T-helper 1 cell treated with Interleukin-12 subunit alpha and Interleukin-12 subunit beta and Interleukin-4 antibody, amounts not matched to agents 30 ng/mL and 1 ng/mL, for 36 hours (primary cell): ENCODE data around the gene CHRNA1. TPM values are rescaled to one million over a fixed set of nuclear protein-coding genes. Genes with fewer than 3 reads are reported as not detected.
"Not testable (repeated sequence)": the region's sequence is repeated elsewhere in the genome, so short reads cannot be mapped to it uniquely, and the experiment has no call there.

ENCODE experiments used
- intact Hi-C: fragments of 100-400 bp; cut with micrococcal nuclease; formaldehyde crosslinking; loops from one replicate; pipeline ENCODE4 v1.15.1; 2024
- total RNA-seq: library from RNA; stranded (reverse); gene quantifications from 2 replicates; pipeline ENCODE4 v1.2.3, GENCODE V29; 2022

Gene CHRNA1
- total RNA-seq, 1 donor from 2014 or later, result not detected

- intact Hi-C loops, result no loop called here
Measured at GRCh38 chr2:174719016-174719415, 45.3 kb downstream of the CHRNA1 start.

- intact Hi-C loops, result no loop called here
Measured at GRCh38 chr2:174718591-174718990, 45.7 kb downstream of the CHRNA1 start.

GRCh38 chr2:174717916-174718315, 46.4 kb downstream of the CHRNA1 start:
- intact Hi-C loops, result loop anchor here (1.0 to 2.0 kb wide), 3 partner anchors 13 to 31 kb away; no protein-coding TSS in a partner anchor

- intact Hi-C loops, result loop anchor here (1.0 to 2.0 kb wide), 3 partner anchors 14 to 32 kb away; no protein-coding TSS in a partner anchor
Measured at GRCh38 chr2:174717273-174717672, 47.0 kb downstream of the CHRNA1 start.

GRCh38 chr2:174716785-174717184, 47.5 kb downstream of the CHRNA1 start:
- intact Hi-C loops, result loop anchor here (1.0 to 2.0 kb wide), 3 partner anchors 14 to 33 kb away; no protein-coding TSS in a partner anchor

- intact Hi-C loops, result no loop called here
Measured at GRCh38 chr2:174713686-174714085, 50.6 kb downstream of the CHRNA1 start.

- intact Hi-C loops, result no loop called here
Measured at GRCh38 chr2:174711206-174711605, 53.1 kb downstream of the CHRNA1 start.

- intact Hi-C loops, result not testable (repeated sequence)
Measured at GRCh38 chr2:174709416-174710004, 54.8 kb downstream of the CHRNA1 start.

- intact Hi-C loops, result no loop called here
Measured at GRCh38 chr2:174708713-174709112, 55.6 kb downstream of the CHRNA1 start.

GRCh38 chr2:174705321-174705720, 59.0 kb downstream of the CHRNA1 start:
- intact Hi-C loops, result no loop called here

GRCh38 chr2:174704642-174705041, 59.6 kb downstream of the CHRNA1 start:
- intact Hi-C loops, result loop anchor here (5.0 kb wide), 1 partner anchor 198 kb away; no protein-coding TSS in a partner anchor

- intact Hi-C loops, result loop anchor here (5.0 kb wide), 1 partner anchor 198 kb away; no protein-coding TSS in a partner anchor
Measured at GRCh38 chr2:174704061-174704460, 60.2 kb downstream of the CHRNA1 start.

- intact Hi-C loops, result loop anchor here (5.0 kb wide), 1 partner anchor 199 kb away; no protein-coding TSS in a partner anchor
Measured at GRCh38 chr2:174703430-174703829, 60.8 kb downstream of the CHRNA1 start.

GRCh38 chr2:174702541-174702940, 61.7 kb downstream of the CHRNA1 start:
- intact Hi-C loops, result loop anchor here (5.0 kb wide), 1 partner anchor 200 kb away; no protein-coding TSS in a partner anchor

GRCh38 chr2:174699993-174700766, 64.1 kb downstream of the CHRNA1 start:
- intact Hi-C loops, result loop anchor here (1.0 to 5.0 kb wide), 11 partner anchors 17 to 582 kb away; partner anchors contain the start of gene ATP5MC3

Other genes starting within 250 kb of the CHRNA1 start
- 587 and 588 TPM in 2 replicates for gene WIPF1, start 166.7 kb downstream of the CHRNA1 start, total RNA-seq
- 1.8 and 2.0 TPM in 2 replicates for gene CHN1, start 240.9 kb upstream of the CHRNA1 start, total RNA-seq